ENCODE data around the gene CRMP1. TPM values are rescaled to one million over a fixed set of nuclear protein-coding genes. Genes with fewer than 3 reads are reported as not detected.

CRMP1 gene
- total RNA-seq, 1 donor from 2014 or later: 1.9 TPM

- no peak for DNase-seq (ENCODE audit: low spot score in 2 of 2)
- no peaks in the 10 kb centered on the region for H3K27me3 ChIP-seq
- no peak overlapping the region for H3K27ac ChIP-seq
- intact Hi-C loops (cut with DNase I): no loop called here
- no peaks in the 10 kb centered on the region for H3K36me3 ChIP-seq
- no peak for TF ChIP-seq CTCF (IDR thresholded peaks at IDR 0.05)
- H3K9me3 ChIP-seq: no peaks in the 10 kb centered on the region
- H3K4me1 ChIP-seq: no peaks in the 10 kb centered on the region
- no peak overlapping the region for H3K4me3 ChIP-seq
Observed at GRCh38 chr4:5912614-5913019, 19.7 kb upstream of the CRMP1 start.

- TF ChIP-seq CTCF (IDR thresholded peaks at IDR 0.05): no peak
- intact Hi-C loops (cut with DNase I): no loop called here
Observed at GRCh38 chr4:5908876-5909427, 16.1 kb upstream of the CRMP1 start.

GRCh38 chr4:5906191-5906590 lies 13.3 kb upstream of the CRMP1 start:
- TF ChIP-seq CTCF (IDR thresholded peaks at IDR 0.05): no peak
- intact Hi-C loops (cut with DNase I): no loop called here
- H3K27me3 ChIP-seq: no peaks in the 10 kb centered on the region

More at GRCh38 chr4:5908876-5909427, 16.1 kb upstream of the CRMP1 start:
- H3K27me3 ChIP-seq: no peaks in the 10 kb centered on the region
- H3K9me3 ChIP-seq: no peaks in the 10 kb centered on the region
- H3K36me3 ChIP-seq: no peaks in the 10 kb centered on the region
- H3K27ac ChIP-seq: no peak overlapping the region
- no peak for DNase-seq (ENCODE audit: low spot score in 2 of 2)
- no peak overlapping the region for H3K4me3 ChIP-seq
- no peaks in the 10 kb centered on the region for H3K4me1 ChIP-seq

DNA sequence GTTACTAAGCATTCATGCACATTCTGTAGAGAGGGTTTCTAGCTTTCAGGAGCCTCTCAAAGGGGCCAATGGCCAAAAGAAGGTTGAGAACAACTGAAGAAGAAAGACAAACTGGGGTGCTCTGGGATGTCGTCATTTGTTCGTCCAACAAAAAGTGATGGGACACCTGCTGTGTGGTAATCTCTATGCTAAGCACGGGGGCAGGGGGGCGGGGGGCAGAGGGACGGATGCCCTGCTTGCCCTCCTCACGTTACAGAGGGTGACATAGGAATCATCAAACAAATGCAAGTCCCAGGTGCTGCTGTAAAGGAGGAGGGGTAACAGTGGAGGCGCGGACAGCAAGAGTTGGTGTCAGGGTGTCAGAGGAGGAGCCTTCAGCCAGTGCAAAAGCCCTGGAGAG lies 12.8 kb upstream of the CRMP1 start:
- DNase-seq (ENCODE audit: low spot score in 2 of 2): no peak
- intact Hi-C loops (cut with DNase I): no loop called here
- H3K27me3 ChIP-seq: no peaks in the 10 kb centered on the region

More at GRCh38 chr4:5906191-5906590, 13.3 kb upstream of the CRMP1 start:
- H3K9me3 ChIP-seq: no peaks in the 10 kb centered on the region
- no peaks in the 10 kb centered on the region for H3K36me3 ChIP-seq
- no peak overlapping the region for H3K4me3 ChIP-seq
- H3K27ac ChIP-seq: no peak overlapping the region
- no peaks in the 10 kb centered on the region for H3K4me1 ChIP-seq
- DNase-seq (ENCODE audit: low spot score in 2 of 2): no peak

DNA sequence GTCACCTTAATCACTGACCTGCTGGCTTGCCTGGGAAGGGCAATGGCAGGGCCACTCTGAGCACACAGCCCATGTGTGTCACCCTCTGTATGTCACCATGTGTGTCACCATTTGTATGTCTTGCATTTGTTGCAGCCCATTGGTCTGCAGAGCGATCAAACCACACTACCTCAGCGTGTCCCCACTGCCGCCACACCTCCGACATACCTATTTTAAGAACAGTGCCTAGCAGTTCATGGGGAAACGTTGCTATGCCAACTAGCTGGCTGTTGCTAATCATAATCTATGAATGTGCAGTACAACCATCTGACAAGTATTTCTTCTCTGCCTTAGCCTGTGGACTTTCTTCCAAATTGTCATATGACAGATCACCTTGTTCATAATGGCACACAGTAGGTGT lies 8.0 kb upstream of the CRMP1 start:
- Histone ChIP-seq H3K27ac (no peak overlapping the region), H3K4me1 (no peaks in the 10 kb centered on the region), H3K27me3 (no peaks in the 10 kb centered on the region), H3K9me3 (peaks cover 0 to 3% of the 10 kb centered on the region in 2 donors), H3K4me3 (no peak overlapping the region), H3K36me3 (no peaks in the 10 kb centered on the region)
- no peak for TF ChIP-seq CTCF (IDR thresholded peaks at IDR 0.05)
- intact Hi-C loops (cut with DNase I): no loop called here
- no peak for DNase-seq (ENCODE audit: low spot score in 2 of 2)

More for the DNA sequence above, 12.8 kb upstream of the CRMP1 start:
- no peak for TF ChIP-seq CTCF (IDR thresholded peaks at IDR 0.05)
- Histone ChIP-seq H3K9me3 (no peaks in the 10 kb centered on the region), H3K4me3 (no peak overlapping the region), H3K36me3 (no peaks in the 10 kb centered on the region), H3K27ac (no peak overlapping the region), H3K4me1 (no peaks in the 10 kb centered on the region)

DNA sequence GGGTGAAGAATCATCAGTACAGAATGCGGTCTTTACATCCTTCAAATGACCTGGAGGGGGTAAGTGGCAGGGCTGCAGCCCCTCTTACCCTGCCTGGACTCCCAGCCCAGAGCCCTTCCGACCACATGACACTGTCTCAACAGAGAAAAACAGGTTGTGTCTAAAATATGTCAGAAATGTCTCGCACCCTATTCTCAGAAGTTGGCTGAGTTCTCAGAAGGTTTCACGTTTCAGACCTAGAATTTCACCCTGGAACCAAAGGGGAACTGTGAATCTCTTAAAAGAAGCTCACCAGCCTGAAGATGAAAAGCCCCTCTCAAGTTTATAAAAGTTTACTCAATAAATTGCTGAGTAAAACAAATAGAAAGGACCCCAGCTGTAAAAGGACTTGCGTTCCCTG lies 7.0 kb upstream of the CRMP1 start:
- Histone ChIP-seq H3K4me1 (no peaks in the 10 kb centered on the region), H3K36me3 (no peaks in the 10 kb centered on the region), H3K9me3 (peaks cover 0 to 3% of the 10 kb centered on the region in 2 donors), H3K27me3 (no peaks in the 10 kb centered on the region), H3K27ac (no peak overlapping the region), H3K4me3 (no peak overlapping the region)
- no peak for DNase-seq (ENCODE audit: low spot score in 2 of 2)
- TF ChIP-seq CTCF (IDR thresholded peaks at IDR 0.05): no peak
- intact Hi-C loops (cut with DNase I): no loop called here

Measured in ascending aorta (tissue), 2 donors.